Activated CD8-positive, alpha-beta T cell treated with anti-CD3 and anti-CD28 coated beads for 36 hours (primary cell): Measurements from ENCODE around the gene NAA40. TPM values are rescaled to one million over a fixed set of nuclear protein-coding genes. Genes with fewer than 3 reads are reported as not detected.

Source experiments
- ATAC-seq: fragments of 200-7000 bp; cut with Tn5 transposase; one replicate; pipeline ENCODE4 v1.10.0; 2021; ENCODE audit warnings: mild to moderate bottlenecking, moderate library complexity
- CTCF ChIA-PET: fragments of 350-600 bp; sonication (Branson Sonifier 250); formaldehyde crosslinking; loops from one replicate; lab custom pipeline; 2021; ENCODE audit warnings: antibody characterized with exemption; lab: Charles Lee
- POLR2A ChIA-PET: fragments of 350-600 bp; sonication (Branson Sonifier 250); formaldehyde crosslinking; loops from one replicate; lab custom pipeline; 2021; ENCODE audit warnings: antibody characterized with exemption; lab: Charles Lee
- DNase-seq: peaks from one replicate; pipeline ENCODE4 v3.0.0-alpha.2; 2020
- H3K27ac Mint-ChIP-seq: one replicate; pipeline ENCODE4 v1.8.0; 2021; ENCODE audit warnings: mild to moderate bottlenecking, mixed read lengths
- H3K27me3 Mint-ChIP-seq: one replicate; pipeline ENCODE4 v1.8.0; 2021; ENCODE audit warnings: mixed read lengths
- H3K36me3 Mint-ChIP-seq: one replicate; pipeline ENCODE4 v1.8.0; 2021; ENCODE audit warnings: low read depth, mixed read lengths
- H3K4me1 Mint-ChIP-seq: one replicate; pipeline ENCODE4 v1.8.0; 2021; ENCODE audit warnings: low read depth, mixed read lengths
- H3K4me3 Mint-ChIP-seq: one replicate; pipeline ENCODE4 v1.8.0; 2021; ENCODE audit warnings: mild to moderate bottlenecking, moderate library complexity, mixed read lengths
- H3K9me3 Mint-ChIP-seq: one replicate; pipeline ENCODE4 v1.8.0; 2021; ENCODE audit warnings: mixed read lengths
- CTCF ChIP-seq: fragments of 200-600 bp; IDR thresholded peaks from one replicate; pipeline ENCODE4 v1.8.0; 2022; ENCODE audit warnings: antibody characterized with exemption, mild to moderate bottlenecking
- intact Hi-C: fragments of 100-400 bp; cut with micrococcal nuclease; formaldehyde crosslinking; loops from one replicate; pipeline ENCODE4 v1.10.0; 2022
- total RNA-seq, 2 experiments: library from RNA; stranded (reverse); gene quantifications; one replicate each; pipeline ENCODE4 v1.2.3, GENCODE V29; 2021

NAA40 gene
- total RNA-seq, 2 experiments from 2014 or later = 18.5 to 20.5 TPM

- POLR2A ChIA-PET = no interaction called here
- peaks cover 7% of the 10 kb centered on the region for H3K36me3 Mint-ChIP-seq
- ATAC-seq = no peak
- H3K27me3 Mint-ChIP-seq = no peaks in the 10 kb centered on the region
- CTCF ChIA-PET = interaction anchor here (1.0 to 8.8 kb wide), 3 partner anchors 11 to 107 kb away, joined by 3 to 146 read pairs (median 3); partner anchors contain the start of gene MARK2
- no peaks in the 10 kb centered on the region for H3K9me3 Mint-ChIP-seq
- no peak overlapping the region for H3K27ac Mint-ChIP-seq
- H3K4me1 Mint-ChIP-seq = peaks cover 28% of the 10 kb centered on the region
- TF ChIP-seq CTCF = no peak
- DNase-seq = no peak
- H3K4me3 Mint-ChIP-seq = no peak overlapping the region
- intact Hi-C loops = no loop called here
Measured at GRCh38 chr11:63942803-63943202, 4.0 kb downstream of the NAA40 start.

GRCh38 chr11:63944987-63945386 is 6.2 kb downstream of the NAA40 start:
- TF ChIP-seq CTCF = no peak
- no peaks in the 10 kb centered on the region for H3K27me3 Mint-ChIP-seq
- no peak overlapping the region for H3K4me3 Mint-ChIP-seq
- H3K27ac Mint-ChIP-seq = no peak overlapping the region
- ChIA-PET CTCF (interaction anchor here (0.8 to 8.8 kb wide), 24 partner anchors 10 to 205 kb away, joined by 3 to 146 read pairs (median 5); partner anchors contain the start of genes MARK2 and ZFTA), POLR2A (interaction anchor here (1.2 to 1.6 kb wide), 2 partner anchors 23 to 40 kb away, joined by 3 read pairs; no protein-coding TSS in a partner anchor)
- intact Hi-C loops = loop anchor here (2.0 kb wide), 1 partner anchor 108 kb away; no protein-coding TSS in a partner anchor
- ATAC-seq = no peak
- DNase-seq = no peak
- H3K4me1 Mint-ChIP-seq = peaks cover 17% of the 10 kb centered on the region
- H3K9me3 Mint-ChIP-seq = no peaks in the 10 kb centered on the region
- H3K36me3 Mint-ChIP-seq = peaks cover 7% of the 10 kb centered on the region

- no peaks in the 10 kb centered on the region for H3K9me3 Mint-ChIP-seq
- peaks cover 7% of the 10 kb centered on the region for H3K36me3 Mint-ChIP-seq
- no peak overlapping the region for H3K4me3 Mint-ChIP-seq
- no peaks in the 10 kb centered on the region for H3K27me3 Mint-ChIP-seq
- intact Hi-C loops = loop anchor here (2.0 kb wide), 1 partner anchor 109 kb away; no protein-coding TSS in a partner anchor
- no peak overlapping the region for H3K27ac Mint-ChIP-seq
- TF ChIP-seq CTCF = peak; percentile 71
- DNase-seq (peak; percentile 72), ATAC-seq (peak; percentile 84)
- POLR2A ChIA-PET = interaction anchor here (1.2 kb wide), 1 partner anchor 40 kb away, joined by 3 read pairs; no protein-coding TSS in a partner anchor
- CTCF ChIA-PET = interaction anchor here (0.5 to 8.8 kb wide), 36 partner anchors 9 to 279 kb away, joined by 3 to 146 read pairs (median 4); partner anchors contain the start of genes COX8A, MARK2 and ZFTA
- peaks cover 13% of the 10 kb centered on the region for H3K4me1 Mint-ChIP-seq
Measured at GRCh38 chr11:63945477-63946163, 6.8 kb downstream of the NAA40 start.

GRCh38 chr11:63951779-63952536 is 13.2 kb downstream of the NAA40 start:
- ATAC-seq (peak; percentile 94), DNase-seq (peak; percentile 78)
- CTCF ChIA-PET = interaction anchor here (0.8 to 1.8 kb wide), 6 partner anchors 17 to 313 kb away, joined by 3 to 6 read pairs (median 4); partner anchors contain the start of gene ZFTA
- peak overlapping the region; percentile 85 for H3K27ac Mint-ChIP-seq
- H3K36me3 Mint-ChIP-seq = peaks cover 23% of the 10 kb centered on the region
- POLR2A ChIA-PET = interaction anchor here (0.6 to 1.8 kb wide), 5 partner anchors 10 to 36 kb away, joined by 3 to 13 read pairs (median 4); partner anchors contain the start of gene OTUB1
- no peaks in the 10 kb centered on the region for H3K9me3 Mint-ChIP-seq
- peak overlapping the region; percentile 0 for H3K4me3 Mint-ChIP-seq
- TF ChIP-seq CTCF = no peak
- H3K27me3 Mint-ChIP-seq = no peaks in the 10 kb centered on the region
- peaks cover 28% of the 10 kb centered on the region for H3K4me1 Mint-ChIP-seq
- intact Hi-C loops = no loop called here
